HG03196 (cell line): Measurements from ENCODE around the gene TMEM174.

Experiments used
- ATAC-seq: cut with Tn5 transposase; IDR thresholded peaks from one replicate; pipeline ENCODE4 v1.9.1; 2021; ENCODE audit not compliant: unreplicated experiment

The TMEM174 gene

GRCh38 chr5:73153513-73153912, 19.5 kb upstream of the TMEM174 start:
- ATAC-seq, result no peak

GRCh38 chr5:73154208-73155006, 18.6 kb upstream of the TMEM174 start:
- ATAC-seq, result no peak

GRCh38 chr5:73155271-73156222, 17.4 kb upstream of the TMEM174 start:
- ATAC-seq, result no peak

GRCh38 chr5:73157414-73158303, 15.3 kb upstream of the TMEM174 start:
- no peak for ATAC-seq

- no peak for ATAC-seq
Measured at GRCh38 chr5:73158313-73158712, 14.7 kb upstream of the TMEM174 start.

GRCh38 chr5:73160239-73160671, 12.7 kb upstream of the TMEM174 start:
- ATAC-seq, result peak; percentile 95

GRCh38 chr5:73170522-73170921, 2.5 kb upstream of the TMEM174 start:
- no peak for ATAC-seq

GRCh38 chr5:73171495-73171894, 1.5 kb upstream of the TMEM174 start:
- no peak for ATAC-seq

- ATAC-seq, result no peak
Measured at GRCh38 chr5:73174100-73174815, 1.3 kb downstream of the TMEM174 start.

GRCh38 chr5:73176250-73176649, 3.3 kb downstream of the TMEM174 start:
- ATAC-seq, result no peak

- no peak for ATAC-seq
Measured at GRCh38 chr5:73178265-73178664, 5.3 kb downstream of the TMEM174 start.

GRCh38 chr5:73179730-73180129, 6.7 kb downstream of the TMEM174 start:
- no peak for ATAC-seq

- ATAC-seq, result no peak
Measured at GRCh38 chr5:73180566-73180965, 7.6 kb downstream of the TMEM174 start.

GRCh38 chr5:73182307-73182706, 9.3 kb downstream of the TMEM174 start:
- no peak for ATAC-seq

- ATAC-seq, result no peak
Measured at GRCh38 chr5:73183000-73183399, 10.0 kb downstream of the TMEM174 start.

GRCh38 chr5:73183481-73183891, 10.5 kb downstream of the TMEM174 start:
- no peak for ATAC-seq

GRCh38 chr5:73186976-73187375, 14.0 kb downstream of the TMEM174 start:
- no peak for ATAC-seq

GRCh38 chr5:73188764-73189531, 16.0 kb downstream of the TMEM174 start:
- no peak for ATAC-seq

- no peak for ATAC-seq
Measured at GRCh38 chr5:73189871-73190376, 16.9 kb downstream of the TMEM174 start.
